ENCODE measurements around the gene AHCTF1. TPM values are rescaled to one million over a fixed set of nuclear protein-coding genes. Genes with fewer than 3 reads are reported as not detected.

Gene AHCTF1
- total and polyA plus RNA-seq, 8 donors = 22.4 to 62.5 (median 49.5) TPM

DNA sequence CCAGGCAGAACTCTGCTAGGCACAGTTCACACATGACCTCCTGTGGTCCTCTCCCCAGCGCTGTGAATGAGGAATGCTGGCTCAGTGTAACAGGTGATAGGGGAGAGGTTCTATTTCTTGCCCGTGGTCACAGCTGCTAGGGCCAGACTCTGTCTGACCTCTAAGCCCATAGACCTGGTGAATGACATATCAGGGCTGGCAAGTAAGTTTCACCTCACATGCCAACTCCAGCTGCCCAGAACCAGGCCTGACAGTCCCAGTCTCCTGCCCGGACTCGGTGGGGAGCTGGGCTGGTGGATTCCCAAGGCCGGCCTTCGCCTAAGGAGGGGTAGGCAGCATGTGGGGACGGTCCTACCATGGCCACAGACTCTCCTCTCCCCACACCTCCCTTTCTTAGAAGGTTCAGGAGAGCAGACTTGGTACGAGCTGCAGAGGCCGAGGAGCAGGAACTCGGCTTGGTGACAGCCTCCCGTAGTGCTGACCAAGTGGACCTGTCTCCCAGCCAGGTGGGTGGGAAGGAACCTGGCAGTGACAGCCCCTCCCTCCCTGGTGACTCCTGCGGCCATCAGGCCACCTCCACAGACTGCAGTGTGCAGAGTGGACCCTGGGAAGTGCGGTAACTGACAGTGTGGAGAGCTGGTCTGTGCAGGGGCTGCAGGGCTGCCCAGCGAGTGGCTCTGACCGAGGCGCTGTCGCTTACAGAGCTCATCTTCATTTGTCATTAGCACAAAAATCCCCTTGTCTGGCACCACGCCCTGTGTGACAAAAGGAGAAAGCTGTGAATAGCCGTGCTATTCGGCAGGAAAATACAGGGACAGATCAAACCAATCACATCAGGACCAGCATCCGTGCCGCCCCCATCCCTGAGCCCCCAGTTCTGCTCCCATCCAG is 132.9 kb downstream of the AHCTF1 start:
- H3K4me1 ChIP-seq = peaks cover 0 to 10% of the 10 kb centered on the region in 2 donors
- no peak overlapping the region for H3K27ac ChIP-seq
- no peaks in the 10 kb centered on the region for H3K36me3 ChIP-seq
- ATAC-seq = no peak
- no peaks in the 10 kb centered on the region for H3K27me3 ChIP-seq
- intact Hi-C loops (cut with DNase I) = no loop called here
- no peaks in the 10 kb centered on the region for H3K9me3 ChIP-seq
- TF ChIP-seq, protein P1, sequence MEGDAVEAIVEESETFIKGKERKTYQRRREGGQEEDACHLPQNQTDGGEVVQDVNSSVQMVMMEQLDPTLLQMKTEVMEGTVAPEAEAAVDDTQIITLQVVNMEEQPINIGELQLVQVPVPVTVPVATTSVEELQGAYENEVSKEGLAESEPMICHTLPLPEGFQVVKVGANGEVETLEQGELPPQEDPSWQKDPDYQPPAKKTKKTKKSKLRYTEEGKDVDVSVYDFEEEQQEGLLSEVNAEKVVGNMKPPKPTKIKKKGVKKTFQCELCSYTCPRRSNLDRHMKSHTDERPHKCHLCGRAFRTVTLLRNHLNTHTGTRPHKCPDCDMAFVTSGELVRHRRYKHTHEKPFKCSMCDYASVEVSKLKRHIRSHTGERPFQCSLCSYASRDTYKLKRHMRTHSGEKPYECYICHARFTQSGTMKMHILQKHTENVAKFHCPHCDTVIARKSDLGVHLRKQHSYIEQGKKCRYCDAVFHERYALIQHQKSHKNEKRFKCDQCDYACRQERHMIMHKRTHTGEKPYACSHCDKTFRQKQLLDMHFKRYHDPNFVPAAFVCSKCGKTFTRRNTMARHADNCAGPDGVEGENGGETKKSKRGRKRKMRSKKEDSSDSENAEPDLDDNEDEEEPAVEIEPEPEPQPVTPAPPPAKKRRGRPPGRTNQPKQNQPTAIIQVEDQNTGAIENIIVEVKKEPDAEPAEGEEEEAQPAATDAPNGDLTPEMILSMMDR (IDR thresholded peaks at IDR 0.05) = no peak
- DNase-seq = no peak
- H3K4me3 ChIP-seq = no peak overlapping the region

DNA sequence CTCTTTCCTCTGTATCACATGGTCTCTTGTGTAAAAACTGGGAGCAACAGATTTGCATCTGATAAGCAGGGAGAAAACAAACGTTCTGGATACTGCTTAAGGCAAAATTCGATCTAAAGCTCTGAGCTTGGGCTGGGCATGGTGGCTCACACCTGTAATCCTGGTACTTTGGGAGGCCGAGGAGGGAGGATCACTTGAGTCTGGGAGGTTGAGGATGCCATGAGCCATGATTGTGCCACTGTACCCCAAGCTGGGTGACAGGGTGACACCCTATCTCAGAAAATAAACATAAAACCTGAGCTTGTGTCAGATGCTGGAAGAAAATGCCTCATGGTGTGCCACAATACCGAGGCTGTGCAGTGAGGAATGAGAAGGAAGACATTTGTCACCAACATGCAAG is 133.6 kb downstream of the AHCTF1 start:
- no peak overlapping the region for H3K27ac ChIP-seq
- H3K4me3 ChIP-seq = no peak overlapping the region
- intact Hi-C loops (cut with DNase I) = no loop called here
- no peak for DNase-seq
- TF ChIP-seq, protein P1 (IDR thresholded peaks at IDR 0.05) = no peak
- peaks cover 0 to 10% of the 10 kb centered on the region in 2 donors for H3K4me1 ChIP-seq
- H3K36me3 ChIP-seq = no peaks in the 10 kb centered on the region
- ATAC-seq = no peak
- H3K27me3 ChIP-seq = no peaks in the 10 kb centered on the region
- H3K9me3 ChIP-seq = no peaks in the 10 kb centered on the region

DNA sequence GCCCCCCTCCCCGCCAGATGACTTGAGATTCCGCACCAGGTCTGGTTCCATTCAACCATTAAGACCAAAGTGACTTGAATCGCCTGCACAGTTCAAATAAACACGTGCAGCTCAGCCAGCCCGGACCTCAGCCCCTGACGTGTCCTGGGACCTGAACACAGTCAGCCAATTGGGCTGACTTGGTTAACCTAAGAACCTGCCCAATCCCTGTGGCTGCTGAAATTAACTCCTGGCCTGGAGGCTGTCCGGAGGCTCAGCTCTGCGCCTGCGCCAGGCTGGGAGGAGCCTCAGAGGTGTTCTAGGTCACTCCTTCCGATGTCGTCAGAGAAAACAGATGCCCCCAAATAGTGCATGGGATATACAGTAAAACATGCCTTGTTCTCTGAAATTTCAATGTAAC is 134.2 kb downstream of the AHCTF1 start:
- Histone ChIP-seq H3K27ac (no peak overlapping the region), H3K36me3 (no peaks in the 10 kb centered on the region), H3K9me3 (no peaks in the 10 kb centered on the region), H3K4me3 (no peak overlapping the region), H3K4me1 (peaks cover 0 to 10% of the 10 kb centered on the region in 2 donors), H3K27me3 (no peaks in the 10 kb centered on the region)
- TF ChIP-seq, protein P1 (IDR thresholded peaks at IDR 0.05) = no peak
- intact Hi-C loops (cut with DNase I) = no loop called here
- DNase-seq = no peak
- no peak for ATAC-seq

DNA sequence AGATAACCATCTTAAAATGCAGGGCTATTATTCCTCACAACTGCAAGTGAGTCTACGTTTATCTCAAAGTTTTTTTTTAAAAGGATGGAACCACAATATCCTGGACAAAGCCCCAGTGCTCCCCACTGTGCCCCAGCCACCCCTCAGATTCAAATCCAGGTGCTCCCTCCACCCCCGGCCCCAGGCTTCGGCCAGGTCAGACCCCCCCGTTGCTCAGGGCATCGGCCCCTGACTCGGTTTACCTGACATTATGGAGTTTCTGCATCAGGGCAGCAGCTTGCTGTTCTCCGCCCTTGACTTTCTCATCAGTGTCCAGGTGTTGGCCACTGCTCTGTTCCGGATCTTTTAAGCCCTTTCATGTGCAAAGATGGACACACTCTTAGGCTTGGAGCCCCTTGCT is 134.6 kb downstream of the AHCTF1 start:
- Histone ChIP-seq H3K27me3 (no peaks in the 10 kb centered on the region), H3K9me3 (no peaks in the 10 kb centered on the region), H3K36me3 (no peaks in the 10 kb centered on the region), H3K4me3 (no peak overlapping the region), H3K27ac (no peak overlapping the region), H3K4me1 (peaks cover 0 to 10% of the 10 kb centered on the region in 2 donors)
- ATAC-seq (no peak), DNase-seq (no peak)
- intact Hi-C loops (cut with DNase I) = no loop called here
- TF ChIP-seq, protein P1 (IDR thresholded peaks at IDR 0.05) = no peak

DNA sequence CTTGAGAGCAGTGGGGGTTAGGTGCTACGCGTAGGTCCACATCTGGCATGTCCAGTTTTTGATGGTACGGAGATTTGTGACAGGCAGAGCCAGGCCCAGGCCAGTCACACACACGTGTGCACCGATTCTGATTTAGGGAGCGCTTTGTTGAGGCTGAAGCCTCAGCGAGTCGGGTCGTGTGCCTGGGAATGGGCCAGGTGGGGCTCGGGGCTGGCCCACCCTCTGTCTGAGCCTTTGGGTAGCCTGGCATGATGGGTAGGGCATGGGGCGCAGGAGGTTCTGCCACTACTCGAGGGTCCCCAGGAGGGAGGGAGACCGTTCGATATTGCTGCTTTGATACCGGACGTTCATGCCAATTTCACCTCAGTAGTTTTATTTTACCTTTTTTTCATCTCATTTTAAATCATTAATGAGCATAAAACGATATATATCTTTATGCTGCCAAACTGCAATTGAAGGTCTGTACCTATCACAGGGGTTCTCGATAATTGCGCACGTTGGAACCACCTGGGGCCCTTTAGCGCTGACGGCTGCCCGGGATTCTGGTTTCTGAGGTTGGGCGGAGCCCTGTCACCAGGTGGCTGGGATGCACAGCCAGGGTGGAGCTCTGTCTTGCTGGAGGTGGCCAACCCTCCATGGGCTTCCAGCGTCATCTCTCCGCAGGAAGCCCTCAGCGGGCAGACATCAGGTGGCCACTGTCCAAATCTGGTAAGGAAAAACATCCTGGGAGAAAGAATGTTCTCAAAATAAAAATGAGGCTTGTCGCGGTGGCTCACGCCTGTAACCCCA is 135.6 kb downstream of the AHCTF1 start:
- intact Hi-C loops (cut with DNase I) = no loop called here
- H3K9me3 ChIP-seq = no peaks in the 10 kb centered on the region
- H3K4me3 ChIP-seq = no peak overlapping the region
- peaks cover 0 to 10% of the 10 kb centered on the region in 2 donors for H3K4me1 ChIP-seq
- peaks cover 0 to 5% of the 10 kb centered on the region in 2 donors for H3K27me3 ChIP-seq
- H3K27ac ChIP-seq = no peak overlapping the region
- ATAC-seq (no peak), DNase-seq (no peak)
- TF ChIP-seq, protein P1 (IDR thresholded peaks at IDR 0.05) = no peak
- H3K36me3 ChIP-seq = no peaks in the 10 kb centered on the region
